ENCODE results near the gene SYT1.

The SYT1 gene

GRCh38 chr12:78853231-78853630 is 11.3 kb upstream of the SYT1 start:
- no peak for DNase-seq (ENCODE audit: low read depth)
- TF ChIP-seq CTCF (conservative IDR thresholded peaks at IDR 0.05; ENCODE audit: control insufficient read depth, insufficient read depth, low read depth, low read length): no peak

GRCh38 chr12:78863482-78864402 is 832 bp upstream of the SYT1 start:
- peak overlapping the region; percentile 73 for H3K4me3 ChIP-seq (ENCODE audit: control insufficient read depth, low read depth, low read length)

More at GRCh38 chr12:78853231-78853630, 11.3 kb upstream of the SYT1 start:
- no peak overlapping the region for H3K4me3 ChIP-seq (ENCODE audit: control insufficient read depth, low read depth, low read length)

GRCh38 chr12:78864870-78865463 is 393 bp downstream of the SYT1 start:
- DNase-seq (ENCODE audit: low read depth): no peak
- no peak for TF ChIP-seq CTCF (conservative IDR thresholded peaks at IDR 0.05; ENCODE audit: control insufficient read depth, insufficient read depth, low read depth, low read length)
- peak overlapping the region; percentile 73 for H3K4me3 ChIP-seq (ENCODE audit: control insufficient read depth, low read depth, low read length)

More at GRCh38 chr12:78863482-78864402, 832 bp upstream of the SYT1 start:
- peak; percentile 46 for DNase-seq (ENCODE audit: low read depth)
- no peak for TF ChIP-seq CTCF (conservative IDR thresholded peaks at IDR 0.05; ENCODE audit: control insufficient read depth, insufficient read depth, low read depth, low read length)

GRCh38 chr12:78865516-78865915 is 942 bp downstream of the SYT1 start:
- H3K4me3 ChIP-seq (ENCODE audit: control insufficient read depth, low read depth, low read length): peak overlapping the region; percentile 73
- DNase-seq (ENCODE audit: low read depth): no peak
- TF ChIP-seq CTCF (conservative IDR thresholded peaks at IDR 0.05; ENCODE audit: control insufficient read depth, insufficient read depth, low read depth, low read length): no peak

GRCh38 chr12:78866518-78866917 is 1.9 kb downstream of the SYT1 start:
- TF ChIP-seq CTCF (conservative IDR thresholded peaks at IDR 0.05; ENCODE audit: control insufficient read depth, insufficient read depth, low read depth, low read length): no peak
- DNase-seq (ENCODE audit: low read depth): no peak
- no peak overlapping the region for H3K4me3 ChIP-seq (ENCODE audit: control insufficient read depth, low read depth, low read length)

- no peak for TF ChIP-seq CTCF (conservative IDR thresholded peaks at IDR 0.05; ENCODE audit: control insufficient read depth, insufficient read depth, low read depth, low read length)
- DNase-seq (ENCODE audit: low read depth): no peak
- no peak overlapping the region for H3K4me3 ChIP-seq (ENCODE audit: control insufficient read depth, low read depth, low read length)
Measured at GRCh38 chr12:78870539-78870938, 6.0 kb downstream of the SYT1 start.
